Neural cell (in vitro differentiated cells): ENCODE results near the gene PCMTD2.
"Not testable (repeated sequence)": the region's sequence is repeated elsewhere in the genome, so short reads cannot be mapped to it uniquely, and the experiment has no call there.

ENCODE experiments used
- EP300 ChIP-seq: fragments of 450-650 bp; conservative IDR thresholded peaks from 2 replicates; pipeline ENCODE4 v1.6.1; 2014; ENCODE audit warnings: antibody characterized with exemption, mild to moderate bottlenecking, moderate library complexity; ENCODE audit not compliant: poor library complexity, severe bottlenecking
- EZH2 ChIP-seq: fragments of 200-600, 300-800 bp; shearing (Covaris generic), sonication (generic); IDR thresholded peaks from 2 replicates; pipeline ENCODE4 v1.6.1; 2014; ENCODE audit warnings: antibody characterized with exemption, low read length, borderline replicate concordance, mild to moderate bottlenecking; ENCODE audit not compliant: insufficient read depth, poor library complexity, severe bottlenecking
- POLR2AphosphoS5 ChIP-seq: IDR thresholded peaks from 2 replicates; pipeline ENCODE4 v1.6.1; 2012
- RAD21 ChIP-seq: fragments of 450-650 bp; conservative IDR thresholded peaks from 2 replicates; pipeline ENCODE4 v1.6.1; 2014; ENCODE audit warnings: antibody characterized with exemption, mild to moderate bottlenecking, moderate library complexity
- TF ChIP-seq, protein P1 (sequence below): fragments of 450-650 bp; IDR thresholded peaks from 2 replicates; pipeline ENCODE4 v1.5.1; 2014; ENCODE audit warnings: antibody characterized with exemption, mild to moderate bottlenecking, moderate library complexity; ENCODE audit not compliant: poor library complexity, severe bottlenecking
- TF ChIP-seq, protein P2 (sequence below): IDR thresholded peaks from 2 replicates; pipeline ENCODE4 v1.6.1; 2012; ENCODE audit warnings: borderline replicate concordance

DNA sequence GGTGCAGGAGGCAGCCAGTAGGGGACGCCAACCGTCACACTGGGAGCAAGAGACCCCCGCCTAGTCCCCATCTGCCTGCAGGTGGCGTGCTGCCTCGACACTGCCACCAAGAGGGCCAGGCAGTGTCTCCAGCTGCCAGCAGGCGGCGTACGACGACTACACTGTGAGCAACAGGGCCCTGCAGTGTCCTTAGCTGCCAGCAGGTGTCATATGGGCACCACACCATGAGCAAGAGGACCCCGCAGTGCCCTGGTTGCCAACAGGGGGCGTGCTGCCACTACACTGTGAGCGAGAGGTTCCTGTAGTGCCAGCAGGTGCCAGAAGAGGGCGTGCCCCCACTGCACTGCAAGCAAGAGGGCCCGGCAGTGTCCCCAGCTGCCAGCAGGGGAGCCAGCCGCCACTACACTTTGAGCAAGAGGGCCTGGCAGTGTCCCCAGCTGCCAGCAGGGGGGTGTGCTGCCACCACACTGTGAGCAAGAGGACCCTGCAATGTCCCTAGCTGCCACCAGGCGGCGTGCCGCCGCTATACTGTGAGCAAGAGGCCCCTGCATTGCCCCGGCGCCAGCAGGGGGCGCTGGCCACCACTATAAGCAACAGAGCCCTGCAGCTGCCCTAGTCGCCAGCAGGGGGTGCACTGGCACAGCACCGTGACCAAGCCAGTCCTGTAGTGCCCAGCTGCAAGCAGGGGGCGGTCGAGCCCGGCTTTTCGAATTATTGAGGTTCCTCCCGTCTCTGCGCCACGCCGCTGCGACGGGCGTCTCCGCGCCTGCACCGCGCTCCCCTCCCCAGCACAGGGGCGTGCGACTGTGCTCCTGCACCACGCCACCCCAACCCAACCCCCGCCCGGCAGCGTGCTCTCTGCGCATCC, 30.3 kb downstream of the PCMTD2 start:
- TF ChIP-seq, protein P1, sequence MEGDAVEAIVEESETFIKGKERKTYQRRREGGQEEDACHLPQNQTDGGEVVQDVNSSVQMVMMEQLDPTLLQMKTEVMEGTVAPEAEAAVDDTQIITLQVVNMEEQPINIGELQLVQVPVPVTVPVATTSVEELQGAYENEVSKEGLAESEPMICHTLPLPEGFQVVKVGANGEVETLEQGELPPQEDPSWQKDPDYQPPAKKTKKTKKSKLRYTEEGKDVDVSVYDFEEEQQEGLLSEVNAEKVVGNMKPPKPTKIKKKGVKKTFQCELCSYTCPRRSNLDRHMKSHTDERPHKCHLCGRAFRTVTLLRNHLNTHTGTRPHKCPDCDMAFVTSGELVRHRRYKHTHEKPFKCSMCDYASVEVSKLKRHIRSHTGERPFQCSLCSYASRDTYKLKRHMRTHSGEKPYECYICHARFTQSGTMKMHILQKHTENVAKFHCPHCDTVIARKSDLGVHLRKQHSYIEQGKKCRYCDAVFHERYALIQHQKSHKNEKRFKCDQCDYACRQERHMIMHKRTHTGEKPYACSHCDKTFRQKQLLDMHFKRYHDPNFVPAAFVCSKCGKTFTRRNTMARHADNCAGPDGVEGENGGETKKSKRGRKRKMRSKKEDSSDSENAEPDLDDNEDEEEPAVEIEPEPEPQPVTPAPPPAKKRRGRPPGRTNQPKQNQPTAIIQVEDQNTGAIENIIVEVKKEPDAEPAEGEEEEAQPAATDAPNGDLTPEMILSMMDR: peak; percentile 80
- TF ChIP-seq, protein P2, sequence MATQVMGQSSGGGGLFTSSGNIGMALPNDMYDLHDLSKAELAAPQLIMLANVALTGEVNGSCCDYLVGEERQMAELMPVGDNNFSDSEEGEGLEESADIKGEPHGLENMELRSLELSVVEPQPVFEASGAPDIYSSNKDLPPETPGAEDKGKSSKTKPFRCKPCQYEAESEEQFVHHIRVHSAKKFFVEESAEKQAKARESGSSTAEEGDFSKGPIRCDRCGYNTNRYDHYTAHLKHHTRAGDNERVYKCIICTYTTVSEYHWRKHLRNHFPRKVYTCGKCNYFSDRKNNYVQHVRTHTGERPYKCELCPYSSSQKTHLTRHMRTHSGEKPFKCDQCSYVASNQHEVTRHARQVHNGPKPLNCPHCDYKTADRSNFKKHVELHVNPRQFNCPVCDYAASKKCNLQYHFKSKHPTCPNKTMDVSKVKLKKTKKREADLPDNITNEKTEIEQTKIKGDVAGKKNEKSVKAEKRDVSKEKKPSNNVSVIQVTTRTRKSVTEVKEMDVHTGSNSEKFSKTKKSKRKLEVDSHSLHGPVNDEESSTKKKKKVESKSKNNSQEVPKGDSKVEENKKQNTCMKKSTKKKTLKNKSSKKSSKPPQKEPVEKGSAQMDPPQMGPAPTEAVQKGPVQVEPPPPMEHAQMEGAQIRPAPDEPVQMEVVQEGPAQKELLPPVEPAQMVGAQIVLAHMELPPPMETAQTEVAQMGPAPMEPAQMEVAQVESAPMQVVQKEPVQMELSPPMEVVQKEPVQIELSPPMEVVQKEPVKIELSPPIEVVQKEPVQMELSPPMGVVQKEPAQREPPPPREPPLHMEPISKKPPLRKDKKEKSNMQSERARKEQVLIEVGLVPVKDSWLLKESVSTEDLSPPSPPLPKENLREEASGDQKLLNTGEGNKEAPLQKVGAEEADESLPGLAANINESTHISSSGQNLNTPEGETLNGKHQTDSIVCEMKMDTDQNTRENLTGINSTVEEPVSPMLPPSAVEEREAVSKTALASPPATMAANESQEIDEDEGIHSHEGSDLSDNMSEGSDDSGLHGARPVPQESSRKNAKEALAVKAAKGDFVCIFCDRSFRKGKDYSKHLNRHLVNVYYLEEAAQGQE: not testable (repeated sequence)
- TF ChIP-seq POLR2AphosphoS5, EP300, EZH2: not testable (repeated sequence)
- peak; percentile 41 for TF ChIP-seq RAD21
